Activated T-helper 17 cell treated with anti-CD3 and anti-CD28 coated beads, Interleukin-2, amount 50 U/mL, for 72 hours (primary cell): Measurements from ENCODE around the gene HSPG2. TPM values are rescaled to one million over a fixed set of nuclear protein-coding genes. Genes with fewer than 3 reads are reported as not detected.
A peak's percentile ranks its signal among the peaks of the same experiment; 100 is the strongest.

Experiments
- ATAC-seq: fragments of 150-1000 bp; cut with Tn5 transposase; replicated peaks from 2 replicates; pipeline ENCODE4 v1.10.0; 2021; ENCODE audit warnings: mild to moderate bottlenecking, moderate library complexity
- H3K27ac Mint-ChIP-seq: one replicate; pipeline ENCODE4 v1.8.0; 2022; ENCODE audit warnings: mixed read lengths
- H3K27me3 Mint-ChIP-seq: one replicate; pipeline ENCODE4 v1.8.0; 2022; ENCODE audit warnings: mixed read lengths
- H3K36me3 Mint-ChIP-seq: one replicate; pipeline ENCODE4 v1.8.0; 2022; ENCODE audit warnings: low read depth, mild to moderate bottlenecking, mixed read lengths
- H3K4me1 Mint-ChIP-seq: one replicate; pipeline ENCODE4 v1.8.0; 2022; ENCODE audit warnings: mixed read lengths
- H3K4me3 Mint-ChIP-seq: one replicate; pipeline ENCODE4 v1.8.0; 2022; ENCODE audit warnings: mild to moderate bottlenecking, mixed read lengths
- H3K9me3 Mint-ChIP-seq: one replicate; pipeline ENCODE4 v1.8.0; 2022; ENCODE audit warnings: mixed read lengths
- total RNA-seq, 2 donors: library from RNA; stranded (reverse); gene quantifications; one replicate each; pipeline ENCODE4 v1.2.3, GENCODE V29; 2022

Gene HSPG2
- total RNA-seq, 2 donors from 2014 or later: 1.8 to 33.3 TPM

DNA sequence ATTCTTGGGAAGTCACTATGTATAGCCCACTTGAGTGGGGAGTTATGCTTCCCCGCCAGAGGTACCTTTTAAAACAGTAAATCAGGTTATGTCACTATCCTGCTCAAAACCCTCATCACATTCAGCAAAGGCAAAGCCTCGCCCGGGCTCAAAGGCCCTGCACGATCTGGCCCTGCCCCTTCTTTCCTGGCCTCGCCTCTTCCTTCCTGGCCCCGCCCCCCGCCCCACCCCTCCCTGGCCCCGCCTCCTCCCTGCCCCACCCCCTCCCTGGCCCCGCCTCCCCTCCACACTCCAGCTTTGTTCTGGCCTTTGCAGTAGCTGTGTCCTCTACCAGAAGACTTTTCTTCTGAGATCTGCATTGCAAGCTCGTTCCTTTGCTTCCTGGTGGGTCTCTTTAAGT, 118.5 kb downstream of the HSPG2 start:
- Mint-ChIP-seq H3K27ac (no peak overlapping the region), H3K9me3 (no peaks in the 10 kb centered on the region), H3K4me3 (no peak overlapping the region), H3K27me3 (peaks cover 5% of the 10 kb centered on the region), H3K4me1 (peaks cover 9% of the 10 kb centered on the region), H3K36me3 (no peaks in the 10 kb centered on the region)
- peak; percentile 60 for ATAC-seq

DNA sequence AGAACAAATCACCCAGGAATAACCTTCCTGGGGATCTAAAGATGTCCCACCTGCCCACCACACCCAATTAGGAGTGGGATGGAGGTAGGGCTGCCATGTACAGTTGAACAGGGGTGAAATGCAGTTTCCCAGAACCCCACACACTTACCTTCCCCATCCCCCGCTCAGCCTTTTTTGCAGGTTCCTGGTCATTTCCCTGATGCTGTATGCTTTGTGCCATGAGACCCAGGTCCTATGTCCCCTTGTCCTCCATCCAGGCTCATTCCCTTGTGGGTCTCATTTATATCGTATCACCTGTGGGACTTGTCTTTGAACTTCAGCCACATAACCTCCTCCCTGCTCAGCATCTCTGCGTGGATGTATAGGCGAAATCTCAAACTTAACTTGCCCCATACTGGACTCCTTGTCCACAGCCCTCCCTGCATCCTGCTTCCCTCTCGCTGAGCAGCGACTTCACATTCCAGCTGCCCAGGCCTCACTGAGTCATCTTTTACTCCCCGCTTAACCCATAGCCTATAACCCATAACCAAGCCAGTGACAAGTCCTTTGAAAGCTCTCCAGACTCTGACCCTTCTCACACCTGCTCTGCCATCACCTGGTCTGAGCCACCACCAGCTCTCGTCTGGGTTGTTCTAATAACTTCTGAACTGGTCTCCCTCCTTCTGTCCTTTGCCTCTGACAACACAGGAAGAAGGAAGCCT, 120.4 kb downstream of the HSPG2 start:
- peaks cover 9% of the 10 kb centered on the region for H3K27me3 Mint-ChIP-seq
- H3K9me3 Mint-ChIP-seq: no peaks in the 10 kb centered on the region
- no peak overlapping the region for H3K27ac Mint-ChIP-seq
- H3K4me1 Mint-ChIP-seq: peaks cover 9% of the 10 kb centered on the region
- no peak for ATAC-seq
- no peaks in the 10 kb centered on the region for H3K36me3 Mint-ChIP-seq
- no peak overlapping the region for H3K4me3 Mint-ChIP-seq

DNA sequence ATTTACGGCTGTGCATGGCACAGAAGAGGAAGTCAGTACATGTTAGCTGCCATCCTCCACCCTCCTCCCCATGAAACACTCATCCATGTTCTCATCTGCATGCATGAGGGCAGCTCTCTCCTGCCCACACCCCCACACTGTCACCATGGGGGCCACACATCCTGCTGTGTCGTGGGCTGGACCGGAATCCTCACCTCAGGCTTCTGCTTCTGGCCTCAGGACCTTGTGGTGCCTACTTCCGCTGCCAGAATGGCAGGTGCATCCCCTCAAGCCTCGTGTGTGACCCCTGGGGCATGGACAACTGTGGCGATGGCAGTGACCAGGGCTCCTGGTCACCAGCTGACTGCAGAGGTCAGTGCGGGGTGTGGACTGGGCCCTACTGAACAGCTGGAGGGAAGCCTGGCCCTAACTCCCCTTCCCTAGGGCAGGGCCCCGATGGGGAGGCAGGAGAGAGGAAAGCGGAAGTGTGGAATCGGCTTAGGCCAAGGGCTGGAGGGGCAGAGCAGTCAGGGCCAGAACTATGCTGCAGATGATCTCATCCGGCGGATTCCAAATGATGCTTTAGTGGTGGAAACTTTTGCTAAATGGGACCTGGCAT, 121.3 kb downstream of the HSPG2 start:
- Mint-ChIP-seq H3K27ac (no peak overlapping the region), H3K4me3 (no peak overlapping the region)

DNA sequence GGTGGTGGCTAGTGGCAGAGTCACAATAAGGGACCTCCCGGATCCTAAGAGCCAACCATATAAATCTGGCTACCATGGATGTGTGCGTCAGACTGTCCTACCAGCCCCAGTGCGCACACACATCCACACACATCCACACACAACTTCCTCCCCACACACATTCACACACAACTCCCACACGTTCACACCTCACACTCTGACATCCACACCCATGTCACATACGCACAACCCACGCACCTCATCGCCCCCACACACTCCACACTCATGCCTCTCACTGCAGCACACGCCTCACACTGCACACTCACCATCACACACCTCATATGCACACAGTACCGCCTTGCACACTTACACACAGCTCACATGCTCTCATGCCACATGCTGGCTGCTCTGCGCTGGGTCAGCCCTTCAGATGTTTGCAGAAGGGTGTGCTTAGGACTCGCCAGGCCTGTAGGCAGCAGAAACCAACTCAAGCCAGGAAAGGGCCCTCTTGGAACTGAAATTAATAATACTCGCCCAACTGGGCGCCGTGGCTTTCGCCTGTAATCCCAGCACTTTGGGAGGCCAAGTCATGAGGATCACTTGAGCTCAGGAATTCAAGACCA, 122.0 kb downstream of the HSPG2 start:
- Mint-ChIP-seq H3K27ac (no peak overlapping the region), H3K4me3 (peak overlapping the region; percentile 23), H3K27me3 (peaks cover 9% of the 10 kb centered on the region), H3K36me3 (no peaks in the 10 kb centered on the region), H3K9me3 (no peaks in the 10 kb centered on the region), H3K4me1 (peaks cover 9% of the 10 kb centered on the region)
- ATAC-seq: no peak

More for the DNA sequence above, 121.3 kb downstream of the HSPG2 start:
- H3K4me1 Mint-ChIP-seq: peaks cover 9% of the 10 kb centered on the region
- H3K36me3 Mint-ChIP-seq: no peaks in the 10 kb centered on the region
- ATAC-seq: no peak
- H3K9me3 Mint-ChIP-seq: no peaks in the 10 kb centered on the region
- peaks cover 9% of the 10 kb centered on the region for H3K27me3 Mint-ChIP-seq

DNA sequence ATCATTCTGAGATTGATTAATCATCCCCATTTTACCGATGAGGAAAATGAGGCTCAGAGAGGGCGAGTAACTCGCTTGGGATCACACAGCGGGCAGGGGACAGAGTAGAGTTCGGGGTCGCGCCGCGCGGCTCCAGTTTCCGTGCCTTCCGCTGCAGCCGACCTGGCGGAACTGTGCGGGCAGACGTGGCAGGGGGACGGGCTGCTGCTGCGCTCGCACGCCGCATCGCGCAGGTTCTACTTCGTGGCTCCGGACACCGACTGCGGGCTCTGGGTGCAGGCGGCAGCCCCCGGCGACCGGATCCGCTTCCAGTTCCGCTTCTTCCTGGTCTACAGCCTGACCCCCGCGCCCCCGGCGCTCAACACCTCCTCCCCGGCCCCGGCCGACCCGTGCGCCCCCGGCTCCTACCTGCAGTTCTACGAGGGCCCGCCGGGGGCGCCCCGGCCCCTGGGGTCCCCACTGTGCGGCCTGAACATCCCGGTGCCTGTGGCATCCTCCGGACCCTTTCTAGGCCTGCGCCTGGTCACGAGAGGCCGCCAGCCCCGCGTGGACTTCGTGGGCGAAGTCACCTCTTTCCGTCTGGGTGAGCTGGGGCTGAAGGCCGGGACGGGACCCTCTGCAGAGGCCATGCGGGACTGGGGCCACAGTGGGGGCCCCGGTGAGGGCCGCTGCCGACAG, 122.7 kb downstream of the HSPG2 start:
- peak; percentile 70 for ATAC-seq
- Mint-ChIP-seq H3K9me3 (no peaks in the 10 kb centered on the region), H3K27me3 (peaks cover 9% of the 10 kb centered on the region), H3K4me3 (peak overlapping the region; percentile 23), H3K4me1 (peaks cover 9% of the 10 kb centered on the region), H3K36me3 (no peaks in the 10 kb centered on the region), H3K27ac (no peak overlapping the region)

DNA sequence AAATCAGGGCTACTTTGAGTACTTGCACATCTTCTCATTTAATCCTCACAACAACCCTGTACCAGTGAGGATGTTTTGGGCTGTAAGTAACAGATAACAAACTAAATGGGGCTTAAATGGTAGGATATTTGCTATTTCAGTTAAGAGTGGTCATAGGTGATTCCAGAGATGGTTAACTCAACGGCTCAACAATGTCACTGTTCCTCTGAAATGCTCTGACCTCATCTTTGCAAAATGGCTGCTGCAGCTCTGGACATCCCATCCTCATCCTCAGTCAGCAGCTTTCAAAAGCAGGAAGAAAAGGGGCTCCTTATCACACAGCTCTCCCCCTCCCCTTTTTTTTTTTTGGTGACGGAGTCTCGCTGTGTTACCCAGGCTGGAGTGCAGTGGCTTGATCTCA, 123.6 kb downstream of the HSPG2 start:
- Mint-ChIP-seq H3K36me3 (no peaks in the 10 kb centered on the region), H3K27ac (no peak overlapping the region), H3K4me1 (peaks cover 7% of the 10 kb centered on the region), H3K4me3 (no peak overlapping the region), H3K9me3 (no peaks in the 10 kb centered on the region), H3K27me3 (peaks cover 9% of the 10 kb centered on the region)
- ATAC-seq: no peak

DNA sequence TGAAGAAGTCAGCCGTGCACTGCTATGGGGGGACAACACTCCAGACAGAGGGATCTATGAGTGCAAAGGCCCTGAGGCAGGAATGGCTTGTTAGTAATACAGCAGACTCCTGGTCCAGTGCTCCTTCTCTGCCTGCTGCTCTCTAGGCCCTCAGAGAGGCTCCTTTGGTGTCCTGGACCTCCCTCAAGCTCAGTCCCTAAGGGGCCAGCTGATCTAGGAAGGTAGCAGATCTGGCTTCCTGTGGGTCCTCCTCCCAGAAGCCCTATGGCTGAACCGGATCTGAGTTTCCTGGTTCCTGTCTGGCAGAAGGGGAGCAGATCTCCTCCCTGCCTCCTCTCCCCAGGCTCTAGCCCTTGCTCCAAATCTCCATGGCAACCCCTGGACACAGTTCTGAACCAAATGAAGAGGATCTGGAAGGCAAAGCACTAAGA, 125.2 kb downstream of the HSPG2 start, which contains the start of gene LDLRAD2:
Gene LDLRAD2 (plus strand): TSS at position 391 of the 431 bp plus-strand sequence. CDS start 187 bp downstream, outside the sequence.
- ATAC-seq: no peak
- no peaks in the 10 kb centered on the region for H3K9me3 Mint-ChIP-seq

DNA sequence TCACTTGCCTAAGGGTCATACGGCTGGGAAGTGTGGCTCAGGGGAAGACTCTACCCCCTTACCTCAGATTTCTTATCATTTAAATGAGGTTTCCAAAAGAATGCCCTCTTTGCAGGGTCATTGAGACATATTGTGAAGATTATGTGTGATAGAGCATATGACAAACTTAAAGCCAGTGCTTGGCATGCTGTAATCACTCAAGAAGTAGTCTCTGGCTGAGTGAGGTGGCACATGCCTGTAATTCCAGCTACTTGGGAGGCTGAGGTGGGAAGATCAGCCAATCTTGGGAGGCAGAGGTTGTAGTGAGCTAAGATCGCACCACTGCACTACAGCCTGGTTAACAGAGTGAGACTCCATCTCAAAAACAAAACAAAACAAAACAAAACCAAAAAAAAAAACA, 132.6 kb downstream of the HSPG2 start:
- H3K36me3 Mint-ChIP-seq: no peaks in the 10 kb centered on the region
- H3K27me3 Mint-ChIP-seq: peaks cover 3% of the 10 kb centered on the region
- H3K27ac Mint-ChIP-seq: no peak overlapping the region
- H3K4me3 Mint-ChIP-seq: no peak overlapping the region
- no peaks in the 10 kb centered on the region for H3K9me3 Mint-ChIP-seq
- no peaks in the 10 kb centered on the region for H3K4me1 Mint-ChIP-seq
- ATAC-seq: no peak

More for the DNA sequence above, 125.2 kb downstream of the HSPG2 start, which contains the start of gene LDLRAD2:
- H3K4me1 Mint-ChIP-seq: peaks cover 5% of the 10 kb centered on the region
- no peak within 1 kb of the TSS for H3K27ac Mint-ChIP-seq
- no peak within 1 kb of the TSS for H3K4me3 Mint-ChIP-seq
- H3K36me3 Mint-ChIP-seq: no peaks in the 10 kb centered on the region
- H3K27me3 Mint-ChIP-seq: peaks cover 9% of the 10 kb centered on the region

DNA sequence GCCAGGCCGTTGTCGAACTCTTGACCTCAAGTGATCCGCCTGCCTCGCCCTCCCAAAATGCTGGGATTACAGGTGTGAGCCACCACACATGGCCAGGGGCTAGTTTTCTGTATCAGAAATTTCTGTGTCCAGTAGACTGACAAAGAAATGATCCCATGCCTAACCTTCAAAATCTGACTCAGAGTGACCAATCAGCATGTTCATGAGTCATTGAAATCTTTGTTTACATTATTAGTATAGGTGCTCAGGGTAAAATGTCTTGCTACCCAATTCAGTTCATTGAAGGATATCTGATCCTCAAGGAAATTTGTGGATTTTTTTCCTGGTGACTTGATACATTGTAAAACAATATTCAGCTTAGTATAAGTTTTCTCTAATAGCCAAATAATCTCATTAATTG, 136.0 kb downstream of the HSPG2 start:
- Mint-ChIP-seq H3K4me1 (no peaks in the 10 kb centered on the region), H3K36me3 (no peaks in the 10 kb centered on the region), H3K9me3 (no peaks in the 10 kb centered on the region), H3K4me3 (no peak overlapping the region), H3K27ac (no peak overlapping the region), H3K27me3 (peaks cover 3% of the 10 kb centered on the region)
- no peak for ATAC-seq

DNA sequence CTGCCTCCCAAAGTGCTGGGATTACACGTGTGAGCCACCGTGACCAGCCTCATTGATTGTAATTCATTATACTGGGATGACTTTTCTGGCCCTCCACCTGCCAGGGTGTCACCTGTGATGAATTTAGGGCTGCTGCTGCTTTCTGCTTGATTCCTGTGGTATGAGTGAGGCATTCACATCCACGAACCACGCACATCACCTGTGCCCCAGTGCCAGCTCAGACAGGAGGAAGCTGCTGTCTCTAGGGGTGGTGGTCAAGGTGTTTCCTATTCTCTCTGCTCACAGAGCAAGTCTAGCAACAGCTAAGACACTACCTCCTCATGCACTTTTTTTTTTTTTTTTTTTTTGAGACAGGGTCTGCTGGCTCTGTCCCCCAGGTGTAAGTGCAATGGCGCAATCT, 137.4 kb downstream of the HSPG2 start:
- Mint-ChIP-seq H3K27me3 (peaks cover 3% of the 10 kb centered on the region), H3K36me3 (no peaks in the 10 kb centered on the region), H3K9me3 (no peaks in the 10 kb centered on the region), H3K4me3 (no peak overlapping the region), H3K4me1 (no peaks in the 10 kb centered on the region), H3K27ac (no peak overlapping the region)
- no peak for ATAC-seq

DNA sequence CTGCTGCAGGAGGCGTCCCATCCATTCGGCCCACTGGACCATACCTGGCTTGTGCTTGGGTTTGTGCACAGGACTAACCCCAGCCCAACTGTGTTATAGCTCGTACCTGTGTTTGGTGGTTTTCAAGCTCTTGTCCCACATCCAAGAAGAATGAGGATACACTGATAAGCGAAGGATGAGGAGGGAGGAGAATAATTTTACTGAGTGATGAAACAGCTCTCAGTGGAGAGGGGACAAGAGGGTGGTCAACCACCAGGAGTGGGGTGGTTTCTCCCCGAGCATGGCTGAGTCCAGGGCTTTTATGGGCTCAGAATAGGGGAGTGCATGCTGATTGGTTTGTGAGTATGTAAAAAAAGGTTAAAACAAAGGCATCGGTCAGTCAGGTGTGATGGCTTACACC, 142.0 kb downstream of the HSPG2 start:
- Mint-ChIP-seq H3K27ac (no peak overlapping the region), H3K27me3 (no peaks in the 10 kb centered on the region), H3K9me3 (no peaks in the 10 kb centered on the region), H3K4me1 (no peaks in the 10 kb centered on the region), H3K4me3 (no peak overlapping the region), H3K36me3 (no peaks in the 10 kb centered on the region)
- ATAC-seq: no peak

DNA sequence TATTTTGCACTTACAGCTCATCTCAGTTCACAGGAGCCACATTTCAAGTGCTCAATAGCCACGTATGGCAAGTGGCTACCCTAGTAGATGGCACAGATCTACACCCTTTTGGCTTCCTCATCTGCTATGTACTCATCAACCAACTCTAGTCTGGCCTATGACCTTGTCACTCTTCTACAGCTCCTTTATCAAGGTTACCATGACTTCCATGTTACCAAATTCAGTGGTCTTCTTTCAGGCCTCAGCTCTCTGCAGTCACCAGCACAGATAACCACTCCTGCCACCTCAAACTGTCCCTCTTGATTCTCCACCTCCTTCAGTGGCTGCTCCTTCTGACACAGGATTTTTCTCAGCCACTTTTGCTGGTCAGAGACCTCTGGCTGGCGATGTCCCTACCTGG, 142.5 kb downstream of the HSPG2 start:
- ATAC-seq: no peak
- no peaks in the 10 kb centered on the region for H3K36me3 Mint-ChIP-seq
- H3K9me3 Mint-ChIP-seq: no peaks in the 10 kb centered on the region
- H3K4me1 Mint-ChIP-seq: no peaks in the 10 kb centered on the region
- no peak overlapping the region for H3K27ac Mint-ChIP-seq
- no peak overlapping the region for H3K4me3 Mint-ChIP-seq
- H3K27me3 Mint-ChIP-seq: no peaks in the 10 kb centered on the region

DNA sequence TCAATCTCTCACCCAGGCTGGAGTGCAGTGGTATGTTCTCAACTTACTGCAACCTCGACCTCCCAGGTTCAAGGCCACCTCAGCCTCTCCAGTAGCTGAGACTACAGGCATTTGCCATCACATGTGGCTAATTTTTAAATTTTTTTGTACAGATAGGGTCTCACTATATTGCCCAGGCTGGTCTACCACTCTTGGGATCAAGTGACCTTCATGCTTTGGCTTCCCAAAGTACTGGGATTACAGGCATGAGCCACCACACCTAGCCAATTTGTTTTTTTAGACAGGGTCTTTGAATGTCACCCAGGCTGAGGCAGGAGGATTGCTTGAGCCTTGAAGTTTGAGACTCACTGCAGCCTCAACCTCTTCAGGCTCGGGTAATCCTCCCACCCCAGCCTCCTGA, 144.0 kb downstream of the HSPG2 start:
- H3K4me3 Mint-ChIP-seq: no peak overlapping the region
- ATAC-seq: no peak
- no peaks in the 10 kb centered on the region for H3K27me3 Mint-ChIP-seq
- H3K36me3 Mint-ChIP-seq: no peaks in the 10 kb centered on the region
- no peak overlapping the region for H3K27ac Mint-ChIP-seq
- H3K4me1 Mint-ChIP-seq: no peaks in the 10 kb centered on the region
- H3K9me3 Mint-ChIP-seq: no peaks in the 10 kb centered on the region

DNA sequence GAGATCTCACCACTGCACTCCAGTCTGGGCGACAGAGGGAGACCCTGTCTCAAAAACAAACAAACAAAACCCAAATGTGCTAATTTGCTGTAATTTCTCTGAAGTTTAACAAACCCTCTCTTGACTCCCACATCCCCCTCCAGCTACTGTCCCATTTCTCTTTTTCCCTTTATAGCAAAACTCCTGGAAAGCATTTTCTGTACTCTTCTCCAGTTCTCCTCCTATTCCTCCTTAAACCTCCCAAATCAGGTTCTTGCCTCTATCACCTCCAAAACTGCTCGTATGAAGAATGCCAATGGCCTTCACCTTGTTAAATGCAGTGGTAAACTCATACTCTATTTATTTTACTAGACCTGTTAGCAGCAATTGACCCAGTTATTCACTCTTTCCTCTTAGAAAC, 150.5 kb downstream of the HSPG2 start:
- Mint-ChIP-seq H3K4me1 (no peaks in the 10 kb centered on the region), H3K27me3 (no peaks in the 10 kb centered on the region), H3K4me3 (no peak overlapping the region), H3K36me3 (peaks cover 19% of the 10 kb centered on the region), H3K27ac (no peak overlapping the region), H3K9me3 (no peaks in the 10 kb centered on the region)
- ATAC-seq: no peak
